Choroid plexus epithelial cell (primary cell): Measurements from ENCODE around the gene PTEN.
"Not testable (repeated sequence)": the region's sequence is repeated elsewhere in the genome, so short reads cannot be mapped to it uniquely, and the experiment has no call there.

Experiments
- DNase-seq: peaks from one replicate; pipeline ENCODE4 v3.0.0-alpha.2; 2010; ENCODE audit warnings: low read depth
- H3K4me3 ChIP-seq: 2 replicates; pipeline ENCODE4 v1.5.1; 2011; ENCODE audit warnings: low read depth, mild to moderate bottlenecking, control low read depth, low read length, moderate library complexity
- CTCF ChIP-seq: conservative IDR thresholded peaks from 2 replicates; pipeline ENCODE4 v1.5.1; 2011; ENCODE audit warnings: low read depth, mild to moderate bottlenecking, control low read depth, inconsistent platforms, low read length, moderate library complexity

PTEN gene

DNA sequence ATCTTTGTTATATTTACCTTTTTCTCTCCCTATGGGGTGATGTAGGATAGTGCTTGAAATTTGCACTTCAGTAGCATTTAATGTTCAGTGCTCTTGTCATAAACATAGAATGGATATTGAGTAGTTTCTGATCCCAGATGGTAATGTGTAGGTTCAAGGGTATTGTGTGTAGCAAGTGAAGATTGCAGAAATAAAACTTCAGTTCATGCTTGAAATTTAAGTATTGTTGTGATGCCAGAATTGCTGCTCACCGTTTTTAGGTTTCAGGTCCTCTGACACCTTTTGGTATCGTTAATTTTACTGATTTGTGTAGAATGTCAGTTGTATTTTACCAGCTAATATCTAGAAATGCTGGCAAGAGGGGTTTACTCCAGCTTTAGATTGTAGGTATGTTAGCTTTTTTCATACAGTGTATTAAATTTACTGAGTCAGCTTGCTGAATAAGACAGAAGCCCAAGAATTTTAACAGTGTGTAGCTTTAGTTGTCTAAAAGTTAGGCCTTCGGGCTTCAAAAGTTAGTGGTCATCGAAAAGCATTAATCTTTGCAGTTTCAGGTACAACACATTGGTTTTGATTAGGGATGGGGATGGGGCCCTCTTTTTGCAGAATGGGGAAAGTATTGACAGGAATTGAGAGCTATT, 1.9 kb downstream of the PTEN start:
- no peak for DNase-seq
- no peak for TF ChIP-seq CTCF
- H3K4me3 ChIP-seq, result peak overlapping the region; percentile 83

- TF ChIP-seq CTCF, result no peak
- peak overlapping the region; percentile 83 for H3K4me3 ChIP-seq
- no peak for DNase-seq
Observed at GRCh38 chr10:87866412-87866974, 3.1 kb downstream of the PTEN start.

DNA sequence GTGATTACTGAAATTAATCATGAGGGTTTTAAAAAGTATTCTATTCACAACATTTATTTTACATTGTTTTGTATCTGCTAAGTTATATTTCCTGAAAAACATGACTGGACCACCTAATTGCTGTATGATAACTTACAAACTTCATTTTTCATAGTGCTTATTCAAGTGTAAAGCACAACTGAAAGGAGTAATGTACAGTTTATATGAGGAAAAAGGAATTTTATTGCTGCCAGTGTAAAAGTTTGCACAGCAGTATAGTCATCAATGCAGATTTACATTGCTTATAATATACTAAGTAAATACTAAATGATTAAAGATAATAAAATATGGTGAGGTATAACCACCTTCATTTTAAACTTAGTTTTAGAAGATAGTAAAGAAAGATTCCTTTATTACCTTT, 4.0 kb downstream of the PTEN start:
- TF ChIP-seq CTCF, result no peak
- H3K4me3 ChIP-seq, result peak overlapping the region; percentile 83
- no peak for DNase-seq

DNA sequence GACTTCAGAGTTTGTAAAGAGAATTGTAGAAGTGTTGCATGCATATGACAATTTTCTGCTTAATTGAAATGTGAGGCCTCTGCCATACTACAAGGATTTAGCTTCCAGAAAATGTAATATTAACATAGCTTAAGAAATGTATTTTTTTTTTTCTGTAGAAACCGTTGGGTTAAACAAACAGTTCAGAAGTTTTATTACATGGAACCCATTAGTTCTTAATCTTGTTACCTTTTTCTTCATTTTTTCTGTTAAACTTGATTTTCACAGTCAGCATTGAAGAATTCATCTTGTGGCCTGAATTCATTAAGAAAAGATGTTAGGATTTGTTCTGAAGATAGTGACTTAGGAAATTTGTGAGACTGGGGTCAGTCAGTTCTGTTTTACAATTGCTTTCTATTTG, 4.9 kb downstream of the PTEN start:
- TF ChIP-seq CTCF, result no peak
- peak overlapping the region; percentile 83 for H3K4me3 ChIP-seq
- no peak for DNase-seq

- H3K4me3 ChIP-seq, result peak overlapping the region; percentile 5
- DNase-seq, result not testable (repeated sequence)
Observed at GRCh38 chr10:87869139-87869538, 5.7 kb downstream of the PTEN start.

GRCh38 chr10:87869773-87870551, 6.5 kb downstream of the PTEN start:
- no peak overlapping the region for H3K4me3 ChIP-seq
- TF ChIP-seq CTCF, result no peak
- DNase-seq, result no peak

DNA sequence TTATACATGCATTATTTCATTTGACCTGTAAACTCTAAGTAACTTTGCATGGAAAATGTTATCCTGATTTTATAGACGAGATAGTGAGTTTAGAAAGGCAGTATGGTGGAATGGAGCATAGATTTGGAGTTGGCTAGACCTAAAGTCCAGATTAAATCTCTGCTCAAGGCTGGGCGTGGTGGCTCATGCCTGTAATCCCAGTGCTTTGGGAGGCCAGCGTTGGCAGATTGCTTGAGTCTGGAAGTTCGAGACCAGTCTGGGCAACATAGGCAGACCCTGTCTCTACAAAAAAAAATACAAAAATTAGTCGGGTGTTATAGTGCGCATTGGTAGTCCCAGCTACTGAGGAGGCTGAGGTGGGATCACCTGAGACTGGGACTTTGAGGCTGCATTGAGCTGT, 9.4 kb downstream of the PTEN start:
- TF ChIP-seq CTCF, result no peak
- H3K4me3 ChIP-seq, result no peak overlapping the region
- no peak for DNase-seq
